PC-9 (cell line): ENCODE measurements around the gene TTC7B.

ENCODE experiments used
- EZH2 ChIP-seq: fragments of 200-600 bp; sonication (generic); IDR thresholded peaks from 2 replicates; pipeline ENCODE4 v1.8.0; 2017; ENCODE audit warnings: antibody characterized with exemption, low read depth
- TF ChIP-seq, protein P1 (sequence below): fragments of 200-600 bp; sonication (generic); conservative IDR thresholded peaks from 2 replicates; pipeline ENCODE4 v1.6.1; 2017; ENCODE audit warnings: mixed run types, antibody characterized with exemption, mild to moderate bottlenecking, moderate library complexity

DNA sequence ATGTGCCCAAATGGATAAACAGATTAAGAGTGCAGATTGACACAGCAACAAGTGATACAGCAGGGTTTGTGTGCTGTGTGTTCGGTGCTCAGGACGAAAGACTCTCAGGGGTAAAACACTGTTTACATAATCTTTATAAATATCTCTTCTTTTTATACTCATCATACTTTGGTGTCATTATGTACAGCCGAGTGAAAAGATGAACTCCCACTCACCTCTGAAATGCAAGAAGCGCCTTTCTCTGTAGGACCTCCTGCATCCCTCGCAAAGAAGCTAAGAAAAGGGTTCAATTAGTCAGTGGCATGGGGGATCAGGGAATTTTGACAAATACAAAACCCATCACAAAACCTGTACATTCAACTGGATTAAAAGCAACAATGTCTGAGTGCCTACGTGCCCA, 163.6 kb downstream of the TTC7B start:
- no peak for TF ChIP-seq EZH2
- TF ChIP-seq, protein P1, sequence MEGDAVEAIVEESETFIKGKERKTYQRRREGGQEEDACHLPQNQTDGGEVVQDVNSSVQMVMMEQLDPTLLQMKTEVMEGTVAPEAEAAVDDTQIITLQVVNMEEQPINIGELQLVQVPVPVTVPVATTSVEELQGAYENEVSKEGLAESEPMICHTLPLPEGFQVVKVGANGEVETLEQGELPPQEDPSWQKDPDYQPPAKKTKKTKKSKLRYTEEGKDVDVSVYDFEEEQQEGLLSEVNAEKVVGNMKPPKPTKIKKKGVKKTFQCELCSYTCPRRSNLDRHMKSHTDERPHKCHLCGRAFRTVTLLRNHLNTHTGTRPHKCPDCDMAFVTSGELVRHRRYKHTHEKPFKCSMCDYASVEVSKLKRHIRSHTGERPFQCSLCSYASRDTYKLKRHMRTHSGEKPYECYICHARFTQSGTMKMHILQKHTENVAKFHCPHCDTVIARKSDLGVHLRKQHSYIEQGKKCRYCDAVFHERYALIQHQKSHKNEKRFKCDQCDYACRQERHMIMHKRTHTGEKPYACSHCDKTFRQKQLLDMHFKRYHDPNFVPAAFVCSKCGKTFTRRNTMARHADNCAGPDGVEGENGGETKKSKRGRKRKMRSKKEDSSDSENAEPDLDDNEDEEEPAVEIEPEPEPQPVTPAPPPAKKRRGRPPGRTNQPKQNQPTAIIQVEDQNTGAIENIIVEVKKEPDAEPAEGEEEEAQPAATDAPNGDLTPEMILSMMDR = no peak
